T-cell (primary cell): ENCODE measurements around the gene MAPT. TPM values are rescaled to one million over a fixed set of nuclear protein-coding genes. Genes with fewer than 3 reads are reported as not detected.

Experiments used
- ATAC-seq, 4 experiments: fragments of 200-7000 bp in 3 of 4; fragments of 150-1000 bp in 1 of 4; cut with Tn5 transposase; replicated peaks in 1 of 4; 1 replicate in 3 of 4; 2 replicates in 1 of 4; pipeline ENCODE4 v1.10.0; 2021; ENCODE audit warnings: moderate library complexity in 3 of 4, mild to moderate bottlenecking in 2 of 4, moderate number of reproducible peaks in 1 of 4
- CTCF ChIA-PET, 2 donors: fragments of 300-600 bp; sonication (Branson Sonifier 250); formaldehyde crosslinking; loops; one replicate each; lab custom pipeline; 2022; ENCODE audit warnings: antibody characterized with exemption in 2 of 2; lab: Charles Lee
- POLR2A ChIA-PET, 2 donors: fragments of 300-600 bp; sonication (Branson Sonifier 250); formaldehyde crosslinking; loops; one replicate each; lab custom pipeline; 2022; ENCODE audit warnings: antibody characterized with exemption in 2 of 2; lab: Charles Lee
- DNase-seq, 35 experiments: peaks; one replicate each; pipeline versions ENCODE4 v3.0.0 to v3.0.0-alpha.2; 2013 to 2023
- H3K27ac ChIP-seq: one replicate; pipeline ENCODE4 v1.5.1; 2013; ENCODE audit warnings: low read length
- H3K27me3 ChIP-seq, 2 experiments: replicated peaks in 1 of 2; 1 replicate in 1 of 2; 2 replicates in 1 of 2; pipeline versions ENCODE4 v1.6.1 to v1.7.0; 2013; ENCODE audit warnings: low read length in 1 of 2, mixed read lengths in 1 of 2; ENCODE audit not compliant: control insufficient read depth in 2 of 2, insufficient read depth in 2 of 2; ENCODE audit errors: extremely low read depth in 1 of 2
- H3K36me3 ChIP-seq, 2 donors: 1 replicate in 1 of 2; 2 replicates in 1 of 2; pipeline versions ENCODE4 v1.6.1 to v1.7.0; 2013; ENCODE audit warnings: low read length in 1 of 2; ENCODE audit not compliant: control insufficient read depth in 2 of 2, insufficient read depth in 1 of 2; ENCODE audit errors: extremely low read depth in 1 of 2
- H3K4me1 ChIP-seq, 2 experiments: 1 replicate in 1 of 2; 2 replicates in 1 of 2; pipeline versions ENCODE4 v1.6.1 to v1.7.0; 2013; ENCODE audit warnings: low read length in 2 of 2, mixed read lengths in 1 of 2; ENCODE audit not compliant: insufficient read depth in 2 of 2, control insufficient read depth in 1 of 2; ENCODE audit errors: extremely low read depth in 1 of 2
- H3K4me3 ChIP-seq, 2 donors: 1 replicate in 1 of 2; 2 replicates in 1 of 2; pipeline versions ENCODE4 v1.5.1 to v1.7.0; 2013; ENCODE audit warnings: mild to moderate bottlenecking in 2 of 2, low read length in 1 of 2, moderate library complexity in 1 of 2; ENCODE audit not compliant: control insufficient read depth in 1 of 2; ENCODE audit errors: extremely low read depth in 1 of 2
- H3K9me3 ChIP-seq: 2 replicates; pipeline ENCODE4 v1.7.0; 2013
- H3K27ac Mint-ChIP-seq, 2 donors: one replicate each; pipeline ENCODE4 v1.8.0; 2020 to 2021; ENCODE audit warnings: mild to moderate bottlenecking in 2 of 2, mixed read lengths in 2 of 2
- H3K27me3 Mint-ChIP-seq, 2 donors: one replicate each; pipeline ENCODE4 v1.8.0; 2021 to 2022; ENCODE audit warnings: mixed read lengths in 2 of 2
- H3K36me3 Mint-ChIP-seq: one replicate; pipeline ENCODE4 v1.8.0; 2021; ENCODE audit warnings: mixed read lengths
- H3K4me1 Mint-ChIP-seq, 3 donors: one replicate each; pipeline ENCODE4 v1.8.0; 2020 to 2022; ENCODE audit warnings: mixed read lengths in 3 of 3, mild to moderate bottlenecking in 1 of 3
- H3K4me3 Mint-ChIP-seq, 3 donors: one replicate each; pipeline ENCODE4 v1.8.0; 2020 to 2022; ENCODE audit warnings: mild to moderate bottlenecking in 3 of 3, mixed read lengths in 3 of 3, moderate library complexity in 3 of 3
- H3K9me3 Mint-ChIP-seq, 3 donors: one replicate each; pipeline ENCODE4 v1.8.0; 2020 to 2022; ENCODE audit warnings: mixed read lengths in 3 of 3
- WGBS: methylation state at CpG from one replicate; pipeline ENCODE4 v1.1.5; 2013; ENCODE audit warnings: missing lambda C conversion rate; ENCODE audit not compliant: insufficient coverage; 5-methylcytosine and 5-hydroxymethylcytosine counted together
- total RNA-seq, 35 experiments: library from RNA in 6 of 35; stranded (reverse) in 6 of 35; fragments of 120-200 nt in 1 of 35; gene quantifications; one replicate each; pipeline versions ENCODE4 v1.2.1 to v1.2.4 and lab custom pipeline; 2013 to 2026

The MAPT gene
- total RNA-seq, 5 donors from 2014 or later (not counting 1 experiment from before 2014, with no cell fraction given), result 0.86 to 1.8 (median 1.2) TPM

DNA sequence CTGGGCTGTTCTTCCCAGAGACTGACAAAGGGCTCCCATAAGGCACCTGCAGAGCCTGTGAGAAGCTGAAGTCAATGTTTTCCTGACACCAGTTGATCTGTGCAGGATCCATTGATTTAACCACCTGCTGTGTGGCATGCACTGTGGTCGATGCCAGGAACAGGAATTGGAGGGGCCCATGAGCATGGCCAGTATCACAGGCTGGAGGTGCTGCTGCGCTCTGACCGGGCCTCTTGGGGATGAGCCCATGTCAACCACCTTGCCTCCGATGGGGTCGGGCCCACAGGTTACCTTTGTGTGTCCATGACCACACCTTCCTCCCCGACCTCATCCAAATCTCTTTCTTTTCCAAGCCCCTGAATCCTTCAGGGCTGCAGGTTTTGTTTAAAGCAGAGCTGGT, 86.5 kb downstream of the MAPT start:
- POLR2A ChIA-PET, result no interaction called here
- Mint-ChIP-seq H3K4me1 (peaks cover 0 to 4% (median 0%) of the 10 kb centered on the region in 3 donors), H3K9me3 (no peaks in the 10 kb centered on the region), H3K27me3 (no peaks in the 10 kb centered on the region), H3K4me3 (no peak overlapping the region), H3K36me3 (no peaks in the 10 kb centered on the region), H3K27ac (no peak overlapping the region)
- Histone ChIP-seq H3K27ac (no peak overlapping the region), H3K27me3 (peaks cover 0 to 27% of the 10 kb centered on the region in 2 experiments), H3K4me3 (no peak overlapping the region), H3K4me1 (peaks cover 0 to 10% of the 10 kb centered on the region in 2 experiments), H3K9me3 (no peaks in the 10 kb centered on the region), H3K36me3 (no peaks in the 10 kb centered on the region)
- 83% methylated on average over 5 of the region's 6 CpGs for WGBS
- DNase-seq, result no peak
- no peak for ATAC-seq
- CTCF ChIA-PET, result no interaction called here

DNA sequence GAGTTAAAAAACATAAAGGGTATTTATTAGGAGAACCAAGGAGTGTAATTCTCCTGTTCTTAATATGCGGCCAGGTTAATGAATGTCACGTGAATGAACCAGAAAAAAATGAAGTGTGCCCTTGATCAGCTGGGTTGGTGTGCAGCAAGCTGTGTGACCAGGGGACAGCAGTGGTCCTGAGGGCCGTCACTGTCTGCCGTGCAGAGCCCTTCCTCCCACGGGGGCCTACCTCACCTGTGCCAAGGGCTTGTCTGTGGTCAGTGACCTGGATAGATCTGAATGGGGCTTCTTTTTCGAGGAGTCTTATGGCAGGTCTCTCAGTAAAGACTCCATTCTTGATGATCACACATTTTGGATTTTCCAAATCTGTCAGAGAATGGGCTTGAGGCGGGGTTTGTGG, 87.0 kb downstream of the MAPT start:
- no peaks in the 10 kb centered on the region for H3K36me3 Mint-ChIP-seq
- no peak for ATAC-seq
- H3K4me1 Mint-ChIP-seq, result peaks cover 0 to 6% (median 0%) of the 10 kb centered on the region in 3 donors
- CTCF ChIA-PET, result no interaction called here
- Histone ChIP-seq H3K27me3 (peaks cover 0 to 27% of the 10 kb centered on the region in 2 experiments), H3K27ac (no peak overlapping the region), H3K9me3 (no peaks in the 10 kb centered on the region), H3K36me3 (no peaks in the 10 kb centered on the region), H3K4me1 (peaks cover 0 to 10% of the 10 kb centered on the region in 2 experiments), H3K4me3 (no peak overlapping the region)
- POLR2A ChIA-PET, result interaction anchor here in 1 of 2 donors (0.6 kb wide), 1 partner anchor 188 kb away, joined by 3 read pairs; no protein-coding TSS in a partner anchor
- H3K27ac Mint-ChIP-seq, result no peak overlapping the region
- H3K27me3 Mint-ChIP-seq, result no peaks in the 10 kb centered on the region
- no peaks in the 10 kb centered on the region for H3K9me3 Mint-ChIP-seq
- H3K4me3 Mint-ChIP-seq, result no peak overlapping the region
- 73% methylated on average over 7 of the region's 7 CpGs for WGBS
- DNase-seq, result no peak

- 85% methylated on average over 23 of the region's 41 CpGs for WGBS
- Histone ChIP-seq H3K27ac (no peak overlapping the region), H3K4me1 (no peaks in the 10 kb centered on the region), H3K9me3 (no peaks in the 10 kb centered on the region), H3K27me3 (peaks cover 0 to 22% of the 10 kb centered on the region in 2 experiments), H3K4me3 (no peak overlapping the region), H3K36me3 (no peaks in the 10 kb centered on the region)
- Mint-ChIP-seq H3K9me3 (no peaks in the 10 kb centered on the region), H3K27ac (no peak overlapping the region), H3K27me3 (no peaks in the 10 kb centered on the region), H3K4me3 (no peak overlapping the region), H3K4me1 (peaks cover 0 to 6% (median 0%) of the 10 kb centered on the region in 3 donors), H3K36me3 (no peaks in the 10 kb centered on the region)
- DNase-seq, result no peak
- ATAC-seq, result no peak
- ChIA-PET CTCF (no interaction called here), POLR2A (no interaction called here)
Measured at GRCh38 chr17:45982791-45983613, 88.6 kb downstream of the MAPT start.

DNA sequence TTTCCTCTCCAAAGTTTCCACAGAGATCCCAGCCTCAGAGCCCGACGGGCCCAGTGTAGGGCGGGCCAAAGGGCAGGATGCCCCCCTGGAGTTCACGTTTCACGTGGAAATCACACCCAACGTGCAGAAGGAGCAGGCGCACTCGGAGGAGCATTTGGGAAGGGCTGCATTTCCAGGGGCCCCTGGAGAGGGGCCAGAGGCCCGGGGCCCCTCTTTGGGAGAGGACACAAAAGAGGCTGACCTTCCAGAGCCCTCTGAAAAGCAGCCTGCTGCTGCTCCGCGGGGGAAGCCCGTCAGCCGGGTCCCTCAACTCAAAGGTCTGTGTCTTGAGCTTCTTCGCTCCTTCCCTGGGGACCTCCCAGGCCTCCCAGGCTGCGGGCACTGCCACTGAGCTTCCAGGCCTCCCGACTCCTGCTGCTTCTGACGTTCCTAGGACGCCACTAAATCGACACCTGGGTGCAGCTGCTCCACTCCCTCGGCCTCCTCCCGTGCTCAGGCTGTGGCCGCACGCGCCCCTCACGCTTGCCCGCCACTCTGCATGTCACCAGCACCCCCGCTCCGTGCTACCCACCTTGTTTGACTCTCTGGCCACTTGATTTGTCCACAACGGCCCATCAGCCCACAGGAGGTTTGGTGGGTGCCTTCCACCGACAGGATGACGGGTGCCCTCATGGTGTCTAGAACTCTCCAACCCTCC, 89.4 kb downstream of the MAPT start:
- no peaks in the 10 kb centered on the region for H3K36me3 Mint-ChIP-seq
- DNase-seq (no peak), ATAC-seq (no peak)
- ChIA-PET CTCF (no interaction called here), POLR2A (no interaction called here)
- H3K9me3 Mint-ChIP-seq, result no peaks in the 10 kb centered on the region
- H3K4me3 Mint-ChIP-seq, result no peak overlapping the region
- Histone ChIP-seq H3K4me3 (no peak overlapping the region), H3K27me3 (peaks cover 0 to 26% of the 10 kb centered on the region in 2 experiments), H3K27ac (no peak overlapping the region), H3K4me1 (no peaks in the 10 kb centered on the region), H3K9me3 (no peaks in the 10 kb centered on the region), H3K36me3 (no peaks in the 10 kb centered on the region)
- H3K27ac Mint-ChIP-seq, result no peak overlapping the region
- 76% methylated on average over 28 of the region's 31 CpGs for WGBS
- peaks cover 0 to 6% (median 0%) of the 10 kb centered on the region in 3 donors for H3K4me1 Mint-ChIP-seq
- no peaks in the 10 kb centered on the region for H3K27me3 Mint-ChIP-seq

DNA sequence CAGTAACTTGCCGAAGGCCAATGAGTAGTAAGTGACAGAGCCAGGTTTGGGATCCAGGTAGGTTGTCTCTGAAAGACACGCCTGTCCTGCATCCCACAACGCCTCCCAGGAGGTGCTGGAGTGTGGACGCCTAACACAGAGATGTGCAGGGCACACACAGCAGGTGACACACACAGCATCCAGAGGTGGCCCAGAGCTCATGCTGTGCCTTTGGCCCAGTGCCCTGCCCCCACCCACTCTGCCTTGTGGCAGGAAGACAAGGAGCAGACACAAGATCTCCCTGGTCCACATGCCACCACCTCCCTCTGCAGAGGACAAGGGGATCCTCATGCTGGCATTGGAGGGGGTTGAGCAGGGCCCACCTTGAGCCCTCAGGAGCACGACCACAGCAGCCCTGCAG, 90.0 kb downstream of the MAPT start:
- Mint-ChIP-seq H3K9me3 (no peaks in the 10 kb centered on the region), H3K4me1 (peaks cover 0 to 6% (median 0%) of the 10 kb centered on the region in 3 donors), H3K27me3 (no peaks in the 10 kb centered on the region), H3K27ac (no peak overlapping the region), H3K36me3 (no peaks in the 10 kb centered on the region), H3K4me3 (no peak overlapping the region)
- 70% methylated on average over 5 of the region's 5 CpGs for WGBS
- H3K27me3 ChIP-seq, result peaks cover 0 to 26% of the 10 kb centered on the region in 2 experiments
- H3K36me3 ChIP-seq, result no peaks in the 10 kb centered on the region
- H3K27ac ChIP-seq, result no peak overlapping the region
- CTCF ChIA-PET, result no interaction called here
- ATAC-seq (no peak), DNase-seq (no peak)
- H3K4me3 ChIP-seq, result no peak overlapping the region
- POLR2A ChIA-PET, result no interaction called here
- H3K9me3 ChIP-seq, result no peaks in the 10 kb centered on the region
- H3K4me1 ChIP-seq, result no peaks in the 10 kb centered on the region

DNA sequence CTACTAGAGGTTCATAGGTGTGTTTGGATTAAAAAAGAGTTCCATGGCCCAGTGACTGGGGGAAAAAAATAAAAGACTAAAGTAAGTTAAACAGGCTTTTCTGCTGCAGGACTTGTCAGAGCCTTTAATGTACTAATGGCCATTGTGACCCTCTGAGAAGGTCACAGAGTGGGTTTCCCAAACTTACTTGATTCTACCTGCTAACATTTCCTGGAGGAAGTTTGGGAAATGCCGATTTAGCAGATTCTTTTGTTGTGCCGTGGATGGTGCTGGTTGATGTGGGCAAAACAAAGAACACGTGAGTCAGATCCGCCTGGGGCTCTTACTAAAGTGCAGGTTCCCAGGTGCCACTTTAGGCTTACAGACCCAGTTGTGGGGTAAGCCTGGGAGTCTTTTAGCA, 91.1 kb downstream of the MAPT start:
- DNase-seq (no peak), ATAC-seq (no peak)
- Mint-ChIP-seq H3K4me3 (no peak overlapping the region), H3K9me3 (no peaks in the 10 kb centered on the region), H3K36me3 (no peaks in the 10 kb centered on the region), H3K27me3 (no peaks in the 10 kb centered on the region), H3K27ac (no peak overlapping the region), H3K4me1 (peaks cover 0 to 6% (median 0%) of the 10 kb centered on the region in 3 donors)
- no peaks in the 10 kb centered on the region for H3K9me3 ChIP-seq
- no peak overlapping the region for H3K27ac ChIP-seq
- ChIA-PET CTCF (no interaction called here), POLR2A (no interaction called here)
- peaks cover 0 to 26% of the 10 kb centered on the region in 2 experiments for H3K27me3 ChIP-seq
- H3K36me3 ChIP-seq, result no peaks in the 10 kb centered on the region
- 69% methylated on average over 4 of the region's 4 CpGs for WGBS
- no peaks in the 10 kb centered on the region for H3K4me1 ChIP-seq
- H3K4me3 ChIP-seq, result no peak overlapping the region
